ENCODE data around the gene MUC5B. TPM values are rescaled to one million over a fixed set of nuclear protein-coding genes. Genes with fewer than 3 reads are reported as not detected.

The MUC5B gene
- total and polyA plus RNA-seq, 2 donors (not counting 1 experiment from before 2014, with no cell fraction given) = not detected

DNA sequence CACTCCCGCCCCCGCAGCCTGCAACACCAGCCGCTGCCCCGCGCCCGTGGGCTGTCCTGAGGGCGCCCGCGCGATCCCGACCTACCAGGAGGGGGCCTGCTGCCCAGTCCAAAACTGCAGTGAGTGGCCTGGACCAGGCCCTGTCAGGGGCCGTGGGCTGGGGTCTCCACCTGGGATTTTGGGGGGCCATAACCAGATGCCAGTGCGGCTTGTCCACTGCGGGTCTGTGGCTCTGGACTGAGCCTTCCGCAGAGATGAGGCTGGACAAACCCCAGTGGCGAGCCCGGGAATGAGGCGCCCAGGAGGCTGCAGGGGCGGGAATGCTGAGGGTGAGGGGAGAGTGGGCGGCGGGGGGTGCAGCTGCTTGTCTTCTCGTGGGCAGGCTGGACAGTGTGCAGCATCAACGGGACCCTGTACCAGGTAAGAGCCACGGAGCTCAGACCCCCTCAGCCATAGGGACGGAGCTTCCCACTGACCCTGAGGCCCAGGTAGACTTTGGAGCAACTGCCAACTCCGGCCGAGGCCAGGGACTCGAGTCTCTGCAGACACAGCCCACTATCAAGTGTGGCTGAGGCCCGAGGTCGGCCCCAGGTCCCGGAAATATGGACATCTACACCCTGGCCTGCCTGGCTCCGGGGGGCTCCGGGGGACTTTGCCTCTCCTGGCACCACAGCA, 24.8 kb upstream of the MUC5B start:
- DNase-seq = no peak
- intact Hi-C loops (cut with micrococcal nuclease) = no loop called here
- peaks cover 0 to 4% of the 10 kb centered on the region in 2 donors for H3K4me1 ChIP-seq (ENCODE audit: control insufficient read depth in 2 of 2, insufficient read depth in 2 of 2, low read length in 2 of 2)
- no peaks in the 10 kb centered on the region for H3K9me3 Mint-ChIP-seq (ENCODE audit: insufficient read depth)
- H3K4me2 ChIP-seq (replicated peaks; ENCODE audit: low read depth, low read length, poor library complexity, severe bottlenecking) = no peak overlapping the region
- H3K9ac ChIP-seq (ENCODE audit: low read length) = no peak overlapping the region
- H3K27me3 Mint-ChIP-seq = no peaks in the 10 kb centered on the region
- H3K4me1 Mint-ChIP-seq = no peaks in the 10 kb centered on the region
- CTCF ChIA-PET = no interaction called here
- TF ChIP-seq, protein P1, sequence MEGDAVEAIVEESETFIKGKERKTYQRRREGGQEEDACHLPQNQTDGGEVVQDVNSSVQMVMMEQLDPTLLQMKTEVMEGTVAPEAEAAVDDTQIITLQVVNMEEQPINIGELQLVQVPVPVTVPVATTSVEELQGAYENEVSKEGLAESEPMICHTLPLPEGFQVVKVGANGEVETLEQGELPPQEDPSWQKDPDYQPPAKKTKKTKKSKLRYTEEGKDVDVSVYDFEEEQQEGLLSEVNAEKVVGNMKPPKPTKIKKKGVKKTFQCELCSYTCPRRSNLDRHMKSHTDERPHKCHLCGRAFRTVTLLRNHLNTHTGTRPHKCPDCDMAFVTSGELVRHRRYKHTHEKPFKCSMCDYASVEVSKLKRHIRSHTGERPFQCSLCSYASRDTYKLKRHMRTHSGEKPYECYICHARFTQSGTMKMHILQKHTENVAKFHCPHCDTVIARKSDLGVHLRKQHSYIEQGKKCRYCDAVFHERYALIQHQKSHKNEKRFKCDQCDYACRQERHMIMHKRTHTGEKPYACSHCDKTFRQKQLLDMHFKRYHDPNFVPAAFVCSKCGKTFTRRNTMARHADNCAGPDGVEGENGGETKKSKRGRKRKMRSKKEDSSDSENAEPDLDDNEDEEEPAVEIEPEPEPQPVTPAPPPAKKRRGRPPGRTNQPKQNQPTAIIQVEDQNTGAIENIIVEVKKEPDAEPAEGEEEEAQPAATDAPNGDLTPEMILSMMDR (IDR thresholded peaks at IDR 0.05) = no peak
- TF ChIP-seq EZH2 (IDR thresholded peaks at IDR 0.05; ENCODE audit: borderline replicate concordance, insufficient read depth, low read depth, low read length, poor library complexity, severe bottlenecking) = no peak
- H3K27ac Mint-ChIP-seq = no peak overlapping the region
- POLR2A ChIA-PET = no interaction called here
- H3K79me2 ChIP-seq (ENCODE audit: control insufficient read depth, insufficient read depth, low read length) = no peaks in the 10 kb centered on the region
- no peaks in the 10 kb centered on the region for H3K36me3 ChIP-seq (replicated peaks in 1 of 2; ENCODE audit: control extremely low read depth in 1 of 2, control insufficient read depth in 1 of 2, extremely low read depth in 1 of 2, insufficient read depth in 2 of 2, low read length in 1 of 2)
- H3K4me3 Mint-ChIP-seq = no peak overlapping the region
- no peak overlapping the region for H3K27ac ChIP-seq (ENCODE audit: low read length in 2 of 2)
- no peak overlapping the region for H2AFZ ChIP-seq (ENCODE audit: insufficient read depth, low read depth, low read length, poor library complexity, severe bottlenecking)
- 79% methylated on average over 33 of the region's 33 CpGs for WGBS (ENCODE audit: insufficient coverage)
- ATAC-seq (ENCODE audit: low read depth) = no peak
- no peaks in the 10 kb centered on the region for H4K20me1 ChIP-seq (ENCODE audit: control insufficient read depth, insufficient read depth, low read length, poor library complexity, severe bottlenecking)
- H3K27me3 ChIP-seq (replicated peaks in 1 of 4; ENCODE audit: control extremely low read depth in 1 of 4, control insufficient read depth in 3 of 4, insufficient read depth in 4 of 4, low read length in 3 of 4) = peaks cover 0 to 6% (median 0%) of the 10 kb centered on the region in 4 experiments
- H3K4me3 ChIP-seq (ENCODE audit: control extremely low read depth in 1 of 5, extremely low read depth in 1 of 5, insufficient read depth in 1 of 5, low read depth in 2 of 5, low read length in 4 of 5) = no peak overlapping the region
- H3K9me3 ChIP-seq (ENCODE audit: control extremely low read depth in 1 of 3, control insufficient read depth in 2 of 3, insufficient read depth in 1 of 3, low read length in 2 of 3) = peaks cover 0 to 11% (median 0%) of the 10 kb centered on the region in 3 donors

DNA sequence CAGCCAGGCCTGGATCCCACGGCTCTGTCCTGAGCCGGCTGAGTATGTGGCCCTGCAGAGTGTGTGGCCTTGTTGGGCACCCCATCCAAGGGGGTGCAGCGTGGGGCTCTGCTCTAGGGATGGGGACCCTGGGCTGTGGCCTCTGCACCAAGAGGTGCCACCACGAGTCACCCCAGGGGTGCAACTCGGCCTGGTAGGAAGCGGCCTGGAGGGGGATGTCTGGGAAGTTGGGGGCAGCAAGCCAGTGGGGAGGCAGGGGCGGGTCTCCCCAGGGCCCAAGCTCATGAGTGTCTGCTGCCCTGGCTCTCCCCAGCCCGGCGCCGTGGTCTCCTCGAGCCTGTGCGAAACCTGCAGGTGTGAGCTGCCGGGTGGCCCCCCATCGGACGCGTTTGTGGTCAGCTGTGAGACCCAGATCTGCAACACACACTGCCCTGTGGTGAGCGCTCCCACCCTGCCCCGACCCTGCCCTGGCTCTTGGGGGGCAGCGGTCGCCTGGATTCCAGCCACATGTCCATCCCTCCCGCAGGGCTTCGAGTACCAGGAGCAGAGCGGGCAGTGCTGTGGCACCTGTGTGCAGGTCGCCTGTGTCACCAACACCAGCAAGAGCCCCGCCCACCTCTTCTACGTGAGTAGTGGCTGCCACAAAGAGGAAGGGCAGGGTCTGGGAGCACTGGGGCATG, 24.2 kb upstream of the MUC5B start:
- no peaks in the 10 kb centered on the region for H3K4me1 Mint-ChIP-seq
- DNase-seq (no peak), ATAC-seq (ENCODE audit: low read depth) (no peak)
- H3K27ac ChIP-seq (ENCODE audit: low read length in 2 of 2) = no peak overlapping the region
- peaks cover 0 to 13% (median 0%) of the 10 kb centered on the region in 4 experiments for H3K27me3 ChIP-seq (replicated peaks in 1 of 4; ENCODE audit: control extremely low read depth in 1 of 4, control insufficient read depth in 3 of 4, insufficient read depth in 4 of 4, low read length in 3 of 4)
- H3K4me3 ChIP-seq (ENCODE audit: control extremely low read depth in 1 of 5, extremely low read depth in 1 of 5, insufficient read depth in 1 of 5, low read depth in 2 of 5, low read length in 4 of 5) = no peak overlapping the region
- H3K79me2 ChIP-seq (ENCODE audit: control insufficient read depth, insufficient read depth, low read length) = no peaks in the 10 kb centered on the region
- intact Hi-C loops (cut with micrococcal nuclease) = no loop called here
- H3K36me3 ChIP-seq (replicated peaks in 1 of 2; ENCODE audit: control extremely low read depth in 1 of 2, control insufficient read depth in 1 of 2, extremely low read depth in 1 of 2, insufficient read depth in 2 of 2, low read length in 1 of 2) = no peaks in the 10 kb centered on the region
- H3K9ac ChIP-seq (ENCODE audit: low read length) = no peak overlapping the region
- no peaks in the 10 kb centered on the region for H3K9me3 Mint-ChIP-seq (ENCODE audit: insufficient read depth)
- no peak overlapping the region for H3K27ac Mint-ChIP-seq
- no peaks in the 10 kb centered on the region for H3K27me3 Mint-ChIP-seq
- TF ChIP-seq EZH2 (IDR thresholded peaks at IDR 0.05; ENCODE audit: borderline replicate concordance, insufficient read depth, low read depth, low read length, poor library complexity, severe bottlenecking) = no peak
- TF ChIP-seq, protein P1 (IDR thresholded peaks at IDR 0.05) = no peak
- CTCF ChIA-PET = no interaction called here
- H3K9me3 ChIP-seq (ENCODE audit: control extremely low read depth in 1 of 3, control insufficient read depth in 2 of 3, insufficient read depth in 1 of 3, low read length in 2 of 3) = peaks cover 0 to 9% (median 0%) of the 10 kb centered on the region in 3 donors
- peaks cover 0 to 6% of the 10 kb centered on the region in 2 donors for H3K4me1 ChIP-seq (ENCODE audit: control insufficient read depth in 2 of 2, insufficient read depth in 2 of 2, low read length in 2 of 2)
- POLR2A ChIA-PET = no interaction called here
- H3K4me3 Mint-ChIP-seq = no peak overlapping the region
- no peaks in the 10 kb centered on the region for H4K20me1 ChIP-seq (ENCODE audit: control insufficient read depth, insufficient read depth, low read length, poor library complexity, severe bottlenecking)
- H3K4me2 ChIP-seq (replicated peaks; ENCODE audit: low read depth, low read length, poor library complexity, severe bottlenecking) = no peak overlapping the region
- H2AFZ ChIP-seq (ENCODE audit: insufficient read depth, low read depth, low read length, poor library complexity, severe bottlenecking) = no peak overlapping the region
- 76% methylated on average over 26 of the region's 26 CpGs for WGBS (ENCODE audit: insufficient coverage)

Data from B cell (primary cell).